Esophagus muscularis mucosa (tissue), 4 donors: ENCODE measurements around the gene RRP8. TPM values are rescaled to one million over a fixed set of nuclear protein-coding genes. Genes with fewer than 3 reads are reported as not detected.

ENCODE experiments used
- DNase-seq: peaks from one replicate; pipeline ENCODE4 v3.0.0-alpha.2; 2017; ENCODE audit errors: extremely low spot score
- H3K27ac ChIP-seq, 4 donors: fragments of 200-600 bp; sonication (generic); replicated peaks in 1 of 4; 1 replicate in 3 of 4; 2 replicates in 1 of 4; pipeline ENCODE4 v1.5.1; 2016 to 2019; ENCODE audit warnings: mild to moderate bottlenecking in 1 of 4
- H3K27me3 ChIP-seq, 4 donors: fragments of 200-600 bp; sonication (generic); one replicate each; pipeline versions ENCODE4 v1.5.1 to v1.6.0; 2016 to 2019
- H3K36me3 ChIP-seq, 4 donors: fragments of 200-600 bp; sonication (generic); one replicate each; pipeline ENCODE4 v1.5.1; 2016 to 2019
- H3K4me1 ChIP-seq, 4 donors: fragments of 200-600 bp; sonication (generic); one replicate each; pipeline ENCODE4 v1.5.1; 2016 to 2019
- H3K4me3 ChIP-seq, 4 donors: fragments of 200-600 bp; sonication (generic); 1 replicate in 2 of 4; 2 replicates in 2 of 4; pipeline ENCODE4 v1.5.1; 2016 to 2019; ENCODE audit warnings: mild to moderate bottlenecking in 4 of 4, moderate library complexity in 1 of 4
- H3K9me3 ChIP-seq, 4 donors: fragments of 200-600 bp; sonication (generic); 1 replicate in 3 of 4; 2 replicates in 1 of 4; pipeline ENCODE4 v1.5.1; 2016 to 2019
- EP300 ChIP-seq: sonication (generic); formaldehyde crosslinking; IDR thresholded peaks from one replicate; pipeline ENCODE4 v1.6.1; 2017; ENCODE audit warnings: antibody characterized with exemption
- POLR2A ChIP-seq: fragments of 450-650 bp; IDR thresholded peaks from one replicate; pipeline ENCODE4 v1.6.1; 2017; ENCODE audit warnings: antibody characterized with exemption, moderate library complexity, mild to moderate bottlenecking, low read depth
- POLR2AphosphoS5 ChIP-seq, 2 donors: sonication (generic); formaldehyde crosslinking; IDR thresholded peaks; one replicate each; pipeline ENCODE4 v1.6.1; 2017; ENCODE audit warnings: antibody characterized with exemption in 2 of 2
- WGBS: methylation state at CpG from one replicate; pipeline ENCODE4 v1.1.5; 2018; 5-methylcytosine and 5-hydroxymethylcytosine counted together
- intact Hi-C: fragments of 100-400 bp; cut with DNase I; formaldehyde crosslinking; loops from one replicate; pipeline ENCODE4 v1.15.1; 2023
- total RNA-seq, 4 donors: library from RNA; depleted of rRNA; stranded (reverse); fragments of >200 nt; gene quantifications; one replicate each; pipeline versions ENCODE4 v1.1.0 to v1.2.1, GENCODE V29; 2016
- TF ChIP-seq, protein P1 (sequence below), 3 experiments: fragments of 200-600 bp in 2 of 3; fragments of 450-650 bp in 1 of 3; sonication (generic) in 2 of 3; IDR thresholded peaks; one replicate each; pipeline ENCODE4 v1.5.1; 2017 to 2019; ENCODE audit warnings: antibody characterized with exemption in 3 of 3, mild to moderate bottlenecking in 2 of 3, moderate library complexity in 1 of 3

The RRP8 gene
- total RNA-seq, 4 donors from 2014 or later = 12.4 to 34.0 (median 27.0) TPM

DNA sequence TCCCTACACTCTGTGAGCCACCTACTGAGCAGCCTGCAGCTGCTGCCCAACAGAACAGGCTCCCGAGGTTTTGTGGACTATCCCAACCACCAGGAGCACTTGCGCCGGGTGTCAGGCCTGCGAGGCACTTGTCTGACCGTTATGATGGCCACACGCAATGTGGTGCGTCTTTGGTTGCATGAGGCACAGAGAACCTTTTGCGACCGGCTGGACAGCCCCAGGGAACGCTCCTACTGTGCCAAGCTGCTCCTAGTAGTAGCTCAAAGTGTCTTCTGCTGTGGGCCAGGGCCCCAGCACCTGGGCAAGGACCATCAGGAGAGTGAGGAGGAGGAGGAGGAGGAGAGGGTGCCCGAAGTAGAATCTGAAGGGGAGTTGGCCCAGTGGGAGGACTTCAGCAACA, 46.4 kb downstream of the RRP8 start:
- DNase-seq = no peak
- WGBS = 99% methylated on average over 11 of the region's 11 CpGs

DNA sequence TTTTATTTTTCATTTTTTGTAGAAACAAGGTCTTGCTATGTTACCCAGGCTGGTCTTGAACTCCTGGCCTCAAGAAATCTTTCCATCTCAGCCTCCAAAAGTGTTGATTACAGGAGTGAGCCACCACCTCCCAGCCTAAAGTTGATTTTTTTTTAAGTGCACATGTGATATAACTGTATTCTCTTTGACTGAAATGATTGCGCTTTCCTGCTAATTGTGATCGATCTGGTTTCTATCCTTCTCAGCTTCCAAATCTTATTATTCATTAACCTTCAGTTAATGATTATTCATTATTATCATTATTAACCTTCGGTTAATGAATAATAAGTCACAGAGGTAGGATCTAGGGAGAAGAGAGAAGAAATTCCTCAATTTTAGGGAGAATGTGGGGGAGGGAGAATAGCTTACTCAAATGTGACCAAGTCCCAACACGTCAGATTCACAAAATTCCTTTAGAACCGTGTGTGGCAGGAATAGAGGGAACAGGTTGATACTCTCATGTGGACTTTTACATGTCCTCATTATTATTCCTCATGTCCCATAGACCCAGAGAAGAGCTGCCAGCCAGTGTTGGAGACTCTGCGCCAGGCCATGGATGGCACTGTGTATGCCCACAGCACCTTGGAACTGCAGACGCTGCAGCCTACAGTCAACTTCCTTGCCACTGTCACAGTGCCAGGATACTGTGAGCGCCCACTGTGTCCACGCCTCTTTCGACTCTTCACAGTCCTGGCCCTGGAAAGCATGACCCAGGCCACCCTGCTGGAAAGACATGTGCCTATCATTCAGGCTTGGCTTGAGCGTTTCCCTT, 47.1 kb downstream of the RRP8 start:
- intact Hi-C loops = no loop called here

More for the DNA sequence above, 46.4 kb downstream of the RRP8 start:
- H3K36me3 ChIP-seq = peaks cover 0 to 24% (median 3%) of the 10 kb centered on the region in 4 donors
- TF ChIP-seq POLR2A (no peak), EP300 (no peak)
- no peaks in the 10 kb centered on the region for H3K27me3 ChIP-seq
- intact Hi-C loops = no loop called here
- H3K9me3 ChIP-seq = no peaks in the 10 kb centered on the region
- H3K4me1 ChIP-seq = no peaks in the 10 kb centered on the region
- no peak overlapping the region for H3K4me3 ChIP-seq
- H3K27ac ChIP-seq = no peak overlapping the region

DNA sequence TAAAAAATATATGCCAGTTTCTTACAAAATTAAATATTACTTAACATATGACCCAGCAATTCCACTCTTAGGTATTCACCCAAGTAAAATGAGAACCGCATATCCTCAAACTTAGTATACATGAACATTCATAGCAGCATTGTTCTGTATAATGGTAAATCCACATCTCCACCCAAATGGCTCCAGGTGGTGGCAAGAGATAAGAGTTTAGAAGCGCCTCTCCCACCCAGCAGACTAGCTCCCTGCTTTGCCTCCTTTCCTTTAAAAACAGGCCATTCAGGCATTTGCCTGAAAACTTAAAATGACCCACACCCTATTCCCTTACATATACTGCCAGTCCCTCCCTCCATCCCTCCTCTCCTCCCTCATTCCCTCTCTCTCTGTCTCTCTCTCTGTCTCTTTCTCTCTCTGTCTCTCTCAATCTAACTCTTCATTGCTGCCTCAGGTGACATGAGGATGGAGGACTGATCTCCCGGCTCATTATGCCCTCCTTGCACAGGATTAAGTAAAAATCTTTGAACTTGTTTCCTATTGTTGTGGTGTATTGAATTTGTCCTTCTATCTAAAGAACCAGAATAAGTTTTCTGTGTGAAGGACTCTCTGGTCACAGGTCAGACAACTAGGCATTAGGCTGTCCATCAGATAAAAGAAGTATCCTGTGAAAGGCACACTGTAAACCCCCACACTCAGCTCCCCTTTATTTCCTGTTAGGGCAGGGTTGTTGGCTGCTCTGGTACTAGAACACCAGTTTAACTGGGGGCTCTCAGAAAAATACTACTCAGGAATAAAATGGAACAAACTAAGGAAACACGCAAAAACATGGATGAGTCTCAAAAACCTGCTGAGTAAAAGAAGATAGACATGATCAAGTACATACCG, 48.3 kb downstream of the RRP8 start:
- Histone ChIP-seq H3K9me3 (no peaks in the 10 kb centered on the region), H3K36me3 (peaks cover 0 to 24% (median 3%) of the 10 kb centered on the region in 4 donors), H3K4me1 (no peaks in the 10 kb centered on the region), H3K27ac (no peak overlapping the region), H3K27me3 (no peaks in the 10 kb centered on the region), H3K4me3 (no peak overlapping the region)
- intact Hi-C loops = no loop called here
- DNase-seq = no peak
- TF ChIP-seq, protein P1, sequence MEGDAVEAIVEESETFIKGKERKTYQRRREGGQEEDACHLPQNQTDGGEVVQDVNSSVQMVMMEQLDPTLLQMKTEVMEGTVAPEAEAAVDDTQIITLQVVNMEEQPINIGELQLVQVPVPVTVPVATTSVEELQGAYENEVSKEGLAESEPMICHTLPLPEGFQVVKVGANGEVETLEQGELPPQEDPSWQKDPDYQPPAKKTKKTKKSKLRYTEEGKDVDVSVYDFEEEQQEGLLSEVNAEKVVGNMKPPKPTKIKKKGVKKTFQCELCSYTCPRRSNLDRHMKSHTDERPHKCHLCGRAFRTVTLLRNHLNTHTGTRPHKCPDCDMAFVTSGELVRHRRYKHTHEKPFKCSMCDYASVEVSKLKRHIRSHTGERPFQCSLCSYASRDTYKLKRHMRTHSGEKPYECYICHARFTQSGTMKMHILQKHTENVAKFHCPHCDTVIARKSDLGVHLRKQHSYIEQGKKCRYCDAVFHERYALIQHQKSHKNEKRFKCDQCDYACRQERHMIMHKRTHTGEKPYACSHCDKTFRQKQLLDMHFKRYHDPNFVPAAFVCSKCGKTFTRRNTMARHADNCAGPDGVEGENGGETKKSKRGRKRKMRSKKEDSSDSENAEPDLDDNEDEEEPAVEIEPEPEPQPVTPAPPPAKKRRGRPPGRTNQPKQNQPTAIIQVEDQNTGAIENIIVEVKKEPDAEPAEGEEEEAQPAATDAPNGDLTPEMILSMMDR (IDR thresholded peaks at IDR 0.05) = no peak
- no peak for TF ChIP-seq EP300
- WGBS = 88% methylated on average over 5 of the region's 5 CpGs

More for the DNA sequence above, 47.1 kb downstream of the RRP8 start:
- Histone ChIP-seq H3K4me3 (no peak overlapping the region), H3K27ac (no peak overlapping the region), H3K9me3 (no peaks in the 10 kb centered on the region), H3K4me1 (no peaks in the 10 kb centered on the region), H3K27me3 (no peaks in the 10 kb centered on the region), H3K36me3 (peaks cover 0 to 24% (median 3%) of the 10 kb centered on the region in 4 donors)
- DNase-seq = no peak
- TF ChIP-seq POLR2AphosphoS5 (IDR thresholded peaks at IDR 0.05) (no peak), EP300 (no peak), POLR2A (no peak)
- TF ChIP-seq, protein P1 (IDR thresholded peaks at IDR 0.05) = no peak
- 92% methylated on average over 11 of the region's 11 CpGs for WGBS

DNA sequence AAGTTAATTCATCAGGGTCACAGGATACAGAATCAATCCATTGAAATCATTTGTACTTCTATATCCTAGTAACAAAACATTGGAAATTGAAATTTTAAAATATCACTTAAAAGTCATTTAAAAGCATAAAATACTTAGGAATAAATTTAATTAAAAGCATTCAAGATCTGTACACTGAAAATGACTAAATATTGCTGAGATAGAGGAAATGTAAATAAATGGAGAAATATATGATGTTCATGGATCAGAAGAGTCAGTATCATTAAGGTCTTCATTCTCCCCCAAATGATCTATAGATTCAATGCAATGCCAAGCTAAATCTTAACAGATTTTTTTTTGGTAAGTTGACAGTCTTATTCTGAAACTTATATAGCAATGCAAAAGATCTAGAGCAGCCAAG, 49.8 kb downstream of the RRP8 start:
- peaks cover 0 to 24% (median 2%) of the 10 kb centered on the region in 4 donors for H3K36me3 ChIP-seq
- intact Hi-C loops = no loop called here
- no peak overlapping the region for H3K27ac ChIP-seq
- H3K9me3 ChIP-seq = no peaks in the 10 kb centered on the region
- TF ChIP-seq POLR2AphosphoS5 (IDR thresholded peaks at IDR 0.05) (no peak), POLR2A (no peak), EP300 (no peak)
- TF ChIP-seq, protein P1 (IDR thresholded peaks at IDR 0.05) = no peak
- no peaks in the 10 kb centered on the region for H3K4me1 ChIP-seq
- no peak overlapping the region for H3K4me3 ChIP-seq
- no peaks in the 10 kb centered on the region for H3K27me3 ChIP-seq
- DNase-seq = no peak

DNA sequence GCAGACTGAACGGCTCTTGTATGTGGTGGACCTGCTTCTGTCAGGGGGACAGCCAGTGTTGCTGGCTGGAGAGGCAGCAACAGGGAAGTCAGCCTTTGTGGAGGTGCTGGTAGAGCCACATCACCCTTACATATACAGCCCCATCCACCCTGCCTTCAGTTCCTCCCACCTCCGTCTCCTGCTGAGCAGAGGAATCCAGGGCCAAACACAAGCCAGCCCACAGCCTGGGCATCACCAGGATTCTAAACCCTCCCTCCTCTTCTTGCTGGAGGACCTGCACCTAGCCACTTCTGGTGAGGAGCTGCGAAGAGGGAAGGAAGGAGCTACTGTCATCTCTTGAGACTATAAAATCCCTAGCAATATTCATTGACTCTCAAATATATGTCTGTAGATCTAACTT, 54.8 kb downstream of the RRP8 start:
- intact Hi-C loops = no loop called here
- no peaks in the 10 kb centered on the region for H3K9me3 ChIP-seq
- WGBS = 96% methylated on average over 2 of the region's 3 CpGs

More for the DNA sequence above, 54.8 kb downstream of the RRP8 start:
- no peaks in the 10 kb centered on the region for H3K27me3 ChIP-seq
- no peak for TF ChIP-seq EP300
- no peak for TF ChIP-seq POLR2A
- TF ChIP-seq, protein P1 (IDR thresholded peaks at IDR 0.05) = no peak
- TF ChIP-seq POLR2AphosphoS5 (IDR thresholded peaks at IDR 0.05) = no peak
- no peak overlapping the region for H3K4me3 ChIP-seq
- H3K36me3 ChIP-seq = peaks cover 0 to 46% (median 30%) of the 10 kb centered on the region in 4 donors
- no peak overlapping the region for H3K27ac ChIP-seq
- no peak for DNase-seq
- H3K4me1 ChIP-seq = no peaks in the 10 kb centered on the region
